Measurements from ENCODE around the gene KATNB1. TPM values are rescaled to one million over a fixed set of nuclear protein-coding genes. Genes with fewer than 3 reads are reported as not detected.

The KATNB1 gene
- total and polyA plus RNA-seq, 2 of the 8 experiments (the other 6 are each of a cell fraction or from before 2014, with no cell fraction given), result 50.2 to 60.4 TPM

DNA sequence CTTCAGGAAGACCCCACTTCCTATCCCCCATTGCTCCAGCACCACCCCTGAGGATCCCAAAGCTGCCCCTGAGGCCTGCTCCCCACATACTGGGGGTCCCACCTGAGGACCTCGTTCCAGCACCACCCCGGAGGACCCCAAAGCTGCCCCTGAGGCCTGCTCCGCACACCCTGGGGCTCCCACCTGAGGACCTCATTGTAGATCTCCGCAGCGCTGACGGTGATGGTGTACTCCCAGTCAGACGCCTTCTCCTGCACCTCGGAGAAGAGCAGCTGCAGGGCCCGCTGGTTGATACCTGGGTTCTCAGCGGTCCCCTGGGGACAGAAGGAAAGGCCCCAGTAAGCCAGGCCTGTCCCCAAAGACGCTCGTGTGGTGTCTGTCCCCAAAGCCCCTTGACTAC lies 26.4 kb downstream of the KATNB1 start (continued):
- TF ChIP-seq EZH2 (IDR thresholded peaks at IDR 0.05; ENCODE audit: low read depth, low read length, severe bottlenecking), result no peak
- TF ChIP-seq POLR2A (IDR thresholded peaks at IDR 0.05; ENCODE audit: control extremely low read depth in 1 of 2, low read depth in 2 of 2, low read length in 2 of 2), result no peak

Data from H1 (cell line).